ENCODE data around the gene TTC7B. TPM values are rescaled to one million over a fixed set of nuclear protein-coding genes. Genes with fewer than 3 reads are reported as not detected.

Gene TTC7B
- total and polyA plus RNA-seq, 10 of the 15 experiments (the other 5 are each of a cell fraction or from before 2014, with no cell fraction given): under 0.01 to 1.1 (median 0.26) TPM; not detected in 2

- in situ Hi-C loops (cut with MboI): no loop called here
- ChIA-PET RAD21 (ENCODE audit: unreplicated experiment) (no interaction called here), POLR2A (no interaction called here), CTCF (no interaction called here), SMC1A (ENCODE audit: uncharacterized antibody, unreplicated experiment) (no interaction called here)
- H3K27me3 ChIP-seq (replicated peaks in 1 of 2; ENCODE audit: control insufficient read depth in 2 of 2, insufficient read depth in 2 of 2, low read length in 1 of 2): peaks cover 0 to 1% of the 10 kb centered on the region in 2 experiments; a peak in 2 of 4 replicates
- ATAC-seq (no peak), DNase-seq (ENCODE audit: low read depth, low spot score) (no peak), FAIRE-seq (no peak)
- no peaks in the 10 kb centered on the region for H4K20me1 ChIP-seq (ENCODE audit: control insufficient read depth, insufficient read depth)
- TF ChIP-seq FOXM1 (IDR thresholded peaks at IDR 0.05; ENCODE audit: low read depth, low read length) (no peak), NR2F1 (conservative IDR thresholded peaks at IDR 0.05) (no peak), TBL1XR1 (IDR thresholded peaks at IDR 0.05; ENCODE audit: low read depth, low read length) (no peak)
- H3K36me3 ChIP-seq (ENCODE audit: control insufficient read depth in 2 of 2, insufficient read depth in 2 of 2, low read length in 1 of 2): no peaks in the 10 kb centered on the region
- no peaks in the 10 kb centered on the region for H3K4me1 ChIP-seq (ENCODE audit: control insufficient read depth, insufficient read depth, low read length)
- intact Hi-C loops (cut with micrococcal nuclease; ENCODE audit: unreplicated experiment): no loop called here
- 54% methylated on average over 3 of the region's 3 CpGs for WGBS (ENCODE audit: insufficient coverage, insufficient replicate concordance, low lambda C conversion rate, missing lambda C conversion rate)
- no peak overlapping the region for H3K27ac ChIP-seq (ENCODE audit: control insufficient read depth, insufficient read depth)
- BruUV-seq (replicated peaks): no TSS peak
- no peak overlapping the region for H2AFZ ChIP-seq (ENCODE audit: control insufficient read depth, low read depth, low read length)
- no peak overlapping the region for H3K4me2 ChIP-seq (ENCODE audit: control insufficient read depth, insufficient read depth)
- no peaks in the 10 kb centered on the region for H3K79me2 ChIP-seq (ENCODE audit: control insufficient read depth, insufficient read depth, low read length)
- H3K9me3 ChIP-seq (replicated peaks; ENCODE audit: control insufficient read depth, insufficient read depth, low read length): no peaks in the 10 kb centered on the region
- no peak overlapping the region for H3K9ac ChIP-seq (ENCODE audit: control insufficient read depth, insufficient read depth, low read length)
- no peak overlapping the region for H3K4me3 ChIP-seq
Measured at GRCh38 chr14:90632451-90632850, 183.8 kb downstream of the TTC7B start.

- Histone ChIP-seq H4K20me1 (ENCODE audit: control insufficient read depth, insufficient read depth) (no peaks in the 10 kb centered on the region), H3K4me2 (ENCODE audit: control insufficient read depth, insufficient read depth) (no peak overlapping the region), H3K4me3 (no peak overlapping the region), H3K4me1 (ENCODE audit: control insufficient read depth, insufficient read depth, low read length) (no peaks in the 10 kb centered on the region), H3K9me3 (replicated peaks; ENCODE audit: control insufficient read depth, insufficient read depth, low read length) (no peaks in the 10 kb centered on the region), H3K79me2 (ENCODE audit: control insufficient read depth, insufficient read depth, low read length) (no peaks in the 10 kb centered on the region), H2AFZ (ENCODE audit: control insufficient read depth, low read depth, low read length) (no peak overlapping the region), H3K27ac (ENCODE audit: control insufficient read depth, insufficient read depth) (no peak overlapping the region), H3K36me3 (ENCODE audit: control insufficient read depth in 2 of 2, insufficient read depth in 2 of 2, low read length in 1 of 2) (no peaks in the 10 kb centered on the region), H3K9ac (ENCODE audit: control insufficient read depth, insufficient read depth, low read length) (no peak overlapping the region), H3K27me3 (replicated peaks in 1 of 2; ENCODE audit: control insufficient read depth in 2 of 2, insufficient read depth in 2 of 2, low read length in 1 of 2) (peaks cover 0 to 1% of the 10 kb centered on the region in 2 experiments; a peak in 2 of 4 replicates)
- no peak for DNase-seq (ENCODE audit: low read depth, low spot score)
- BruUV-seq (replicated peaks): no TSS peak
- TF ChIP-seq TAF1 (IDR thresholded peaks at IDR 0.05; ENCODE audit: borderline replicate concordance, low read depth, low read length): no peak
- ChIA-PET CTCF (no interaction called here), POLR2A (interaction anchor here (0.7 kb wide), 1 partner anchor 234 kb away, joined by 14 read pairs; no protein-coding TSS in a partner anchor), SMC1A (ENCODE audit: uncharacterized antibody, unreplicated experiment) (no interaction called here), RAD21 (ENCODE audit: unreplicated experiment) (no interaction called here)
- in situ Hi-C loops (cut with MboI): no loop called here
- ATAC-seq: no peak
- no peak for FAIRE-seq
- intact Hi-C loops (cut with micrococcal nuclease; ENCODE audit: unreplicated experiment): no loop called here
- 58% methylated on average over 12 of the region's 12 CpGs for WGBS (ENCODE audit: insufficient coverage, insufficient replicate concordance, low lambda C conversion rate, missing lambda C conversion rate)
Measured at GRCh38 chr14:90630171-90630806, 185.9 kb downstream of the TTC7B start.
